GM19099 (cell line): ENCODE data around the gene MMD2.

Source experiments
- POLR2A ChIP-seq: IDR thresholded peaks from 3 replicates; pipeline ENCODE4 v1.6.1; 2011; ENCODE audit warnings: low read depth; ENCODE audit not compliant: insufficient read length; ENCODE audit errors: extremely low read depth

MMD2 gene

DNA sequence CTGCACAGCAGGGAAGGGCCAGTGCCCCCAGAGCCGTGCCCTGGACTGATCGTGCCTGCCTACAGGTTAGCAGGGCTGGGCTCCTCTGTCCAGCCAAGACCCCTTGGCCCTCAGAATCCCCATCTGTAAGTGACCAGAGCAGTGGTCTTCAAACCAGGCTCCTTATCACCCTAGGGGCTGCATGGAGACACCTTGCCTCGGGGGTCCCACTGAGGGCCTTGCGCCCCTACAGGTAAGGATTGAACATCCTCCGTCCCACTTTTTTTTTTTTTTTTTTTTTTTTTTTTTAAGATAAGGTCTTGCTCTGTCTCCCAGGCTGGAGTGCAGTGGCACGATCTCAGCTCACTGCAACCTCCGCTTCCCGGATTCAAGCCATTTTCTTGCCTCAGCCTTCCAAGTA lies 42.9 kb downstream of the MMD2 start:
- TF ChIP-seq POLR2A = no peak

DNA sequence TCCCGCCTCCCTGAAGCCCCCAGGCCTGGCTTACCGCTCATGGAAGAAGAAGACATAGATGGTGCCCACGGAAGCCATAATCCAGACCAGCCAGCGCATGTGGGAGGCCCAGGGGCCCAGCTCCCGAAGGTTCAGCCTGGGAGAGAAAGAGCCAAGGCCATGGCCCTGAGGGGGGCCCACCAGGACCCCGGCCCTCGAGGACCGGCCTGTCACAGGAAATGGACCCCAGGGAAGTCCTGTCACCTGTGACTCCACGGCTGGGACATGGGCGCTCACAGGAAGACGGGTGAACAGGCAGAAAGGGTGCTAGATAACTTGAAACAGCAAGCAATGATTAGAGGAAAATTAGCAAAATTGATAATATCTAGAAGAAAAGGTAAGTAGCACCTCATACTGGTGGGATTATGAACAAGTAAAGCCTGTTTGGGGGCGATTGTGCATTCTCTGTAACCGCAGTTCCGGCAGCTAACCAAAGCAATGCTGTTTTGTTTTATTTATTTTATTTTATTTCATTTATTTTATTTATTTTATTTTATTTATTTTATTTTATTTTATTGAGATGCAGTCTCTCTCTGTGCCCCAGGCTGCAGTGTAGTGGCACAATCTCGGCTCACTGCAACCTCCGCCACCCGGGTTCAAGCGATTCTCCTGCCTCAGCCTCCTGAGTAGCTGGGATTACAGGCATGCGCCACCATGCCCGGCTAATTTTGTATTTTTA lies 47.7 kb downstream of the MMD2 start:
- TF ChIP-seq POLR2A = no peak

DNA sequence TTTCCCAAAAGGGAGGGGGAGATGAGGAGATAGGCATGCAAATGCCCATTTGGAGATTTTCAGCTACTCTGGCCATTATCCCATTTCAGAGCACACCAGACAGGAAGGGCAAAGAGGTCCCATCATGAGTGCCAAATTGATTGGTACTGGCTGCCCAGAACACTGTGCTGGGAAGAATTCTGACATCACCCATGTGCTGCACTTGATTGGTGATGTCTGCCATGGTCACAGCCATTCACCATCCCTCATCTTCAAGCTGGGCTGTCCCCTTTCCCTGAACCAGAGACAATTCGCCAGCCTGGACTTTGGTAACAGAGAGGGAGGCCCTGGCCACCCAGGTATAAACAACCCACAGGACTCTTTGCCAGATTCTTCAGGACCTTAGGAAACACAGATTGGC lies 52.3 kb downstream of the MMD2 start:
- TF ChIP-seq POLR2A = no peak

DNA sequence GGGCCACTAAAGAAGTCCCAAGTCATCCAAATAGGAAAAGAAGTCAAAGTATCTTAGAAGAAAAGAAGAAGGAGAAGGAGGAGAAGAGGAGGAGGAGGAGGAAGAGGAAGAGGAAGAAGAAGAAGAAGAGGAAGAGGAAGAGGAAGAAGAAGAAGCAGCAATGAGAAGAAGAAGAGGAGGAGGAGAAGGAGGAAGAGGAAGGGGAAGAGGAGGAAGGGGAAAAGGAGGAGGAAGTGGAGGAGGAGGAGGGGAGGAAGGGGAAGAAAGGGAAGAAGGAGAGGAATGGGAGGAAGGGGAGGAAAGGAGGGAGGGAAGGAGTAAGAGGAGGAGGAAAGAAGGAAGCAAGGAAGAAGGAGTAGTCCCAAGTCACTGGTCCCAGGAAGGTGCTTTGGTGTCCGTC lies 53.8 kb downstream of the MMD2 start:
- no peak for TF ChIP-seq POLR2A

DNA sequence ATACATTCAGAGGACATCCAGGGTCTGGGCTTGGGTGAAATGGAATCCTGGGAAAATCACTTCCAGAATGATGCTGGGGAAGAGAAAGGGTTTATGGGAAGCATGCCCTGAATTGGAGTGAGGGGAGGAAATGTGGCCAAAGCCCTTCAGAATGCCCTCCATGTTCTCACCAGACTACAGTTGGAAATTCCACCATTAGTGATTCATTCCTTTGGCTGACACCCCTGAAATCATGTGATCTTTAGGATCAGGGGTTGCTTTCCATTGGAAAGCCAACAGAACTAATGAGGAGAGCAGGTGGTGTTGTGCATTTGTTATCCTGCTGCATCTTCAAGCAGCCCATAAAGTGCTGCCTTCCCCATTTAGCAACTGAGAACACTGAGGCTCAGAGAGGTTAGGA lies 54.6 kb downstream of the MMD2 start:
- TF ChIP-seq POLR2A = no peak

DNA sequence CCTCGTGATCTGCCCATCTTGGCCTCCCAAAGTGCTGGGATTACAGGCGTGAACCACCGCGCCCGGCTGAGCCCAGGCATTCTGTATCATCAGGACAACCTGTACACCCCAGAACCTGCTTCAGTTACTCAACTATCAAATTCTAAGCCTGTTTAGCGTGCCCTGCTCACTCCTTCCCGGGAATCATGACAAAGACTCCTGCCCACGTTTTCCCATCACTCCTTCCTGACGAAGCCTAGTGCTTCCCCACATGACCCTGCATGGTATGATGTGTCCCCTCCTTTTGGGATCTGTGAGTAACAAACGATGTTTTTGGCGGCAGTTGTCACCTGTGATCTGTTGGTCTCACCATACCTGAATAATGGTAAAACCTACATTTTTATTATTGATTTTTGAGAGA lies 63.2 kb downstream of the MMD2 start:
- TF ChIP-seq POLR2A = no peak

DNA sequence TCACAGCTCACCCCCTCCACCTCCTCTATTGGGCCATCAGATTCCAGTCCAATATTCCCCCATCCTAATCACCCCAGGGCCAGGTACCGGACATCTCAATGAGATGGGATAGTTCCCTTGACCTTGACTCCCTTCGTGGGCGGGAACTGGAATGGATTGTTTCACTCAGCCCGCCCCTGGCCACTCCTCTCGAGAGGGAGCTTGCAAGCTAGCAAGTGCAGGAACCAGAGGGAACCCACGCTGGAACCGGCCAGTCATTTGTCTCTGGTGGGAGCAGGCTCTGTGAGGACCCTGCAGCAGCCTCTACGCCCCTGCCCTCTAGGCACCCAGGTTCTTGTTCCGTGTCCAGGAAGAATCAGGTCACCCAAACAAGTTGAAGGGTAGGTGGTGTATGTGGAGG lies 64.5 kb downstream of the MMD2 start:
- TF ChIP-seq POLR2A = no peak

DNA sequence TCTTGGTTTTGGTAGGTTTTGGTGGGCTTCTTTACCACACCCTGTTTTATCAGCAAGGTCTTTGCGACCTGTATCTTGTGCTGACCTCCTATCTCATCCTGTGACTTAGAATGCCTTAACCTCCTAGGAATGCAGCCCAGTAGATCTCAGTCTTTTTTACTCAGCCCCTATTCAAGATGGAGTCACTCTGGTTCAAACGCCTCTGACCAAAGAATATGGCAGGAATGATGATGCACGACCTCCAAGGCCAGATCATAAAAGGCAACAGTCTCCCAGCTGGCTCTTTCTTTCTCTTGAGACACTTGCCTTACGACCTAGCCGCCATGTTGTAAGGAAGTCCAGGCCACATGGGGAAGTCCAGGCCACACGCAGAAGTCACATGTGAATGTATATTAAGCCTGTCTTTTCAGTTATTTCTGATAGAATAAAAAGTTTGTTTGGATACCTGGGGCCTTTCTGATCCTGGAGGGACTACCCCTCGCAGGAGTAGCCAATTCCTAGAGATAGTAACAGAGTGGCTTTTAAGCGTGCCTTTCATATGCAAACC lies 65.0 kb downstream of the MMD2 start:
- no peak for TF ChIP-seq POLR2A

DNA sequence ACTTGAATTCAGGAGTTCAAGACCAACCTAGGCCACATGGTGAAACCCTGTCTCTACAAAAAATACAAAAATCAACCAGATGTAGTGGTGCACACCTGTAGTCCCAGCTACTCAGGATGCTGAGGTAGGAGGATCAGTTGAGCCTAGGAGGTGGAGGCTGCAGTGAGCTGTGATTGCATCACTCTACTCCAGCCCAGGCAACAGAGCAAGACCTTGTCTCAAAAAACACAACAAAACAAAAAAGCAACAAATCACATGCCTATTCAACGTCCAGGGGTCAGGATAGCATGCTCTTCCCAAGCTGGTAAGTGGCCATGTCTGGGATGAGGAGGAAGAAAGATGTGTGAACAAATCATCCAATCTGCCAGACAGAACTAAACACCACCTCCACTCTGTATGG lies 69.3 kb downstream of the MMD2 start:
- TF ChIP-seq POLR2A = no peak

DNA sequence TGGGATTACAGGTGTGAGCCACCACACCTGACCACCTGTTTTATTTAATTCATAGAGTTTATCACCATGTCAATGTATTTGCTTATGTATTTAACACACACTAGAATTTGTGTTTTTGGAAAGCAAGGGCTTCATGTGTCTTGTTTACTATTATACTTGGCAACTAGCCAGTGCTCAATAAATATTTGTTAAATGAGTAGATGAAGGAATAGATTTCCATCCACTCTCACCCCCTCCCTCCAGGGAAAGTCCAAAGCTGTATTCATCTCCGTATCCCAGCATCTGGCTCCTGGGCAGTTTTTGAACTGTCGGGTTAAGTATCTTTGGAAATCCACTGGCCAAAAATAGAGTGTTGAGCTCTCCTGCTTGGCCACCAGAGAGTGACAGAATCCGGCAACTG lies 70.8 kb downstream of the MMD2 start:
- no peak for TF ChIP-seq POLR2A

DNA sequence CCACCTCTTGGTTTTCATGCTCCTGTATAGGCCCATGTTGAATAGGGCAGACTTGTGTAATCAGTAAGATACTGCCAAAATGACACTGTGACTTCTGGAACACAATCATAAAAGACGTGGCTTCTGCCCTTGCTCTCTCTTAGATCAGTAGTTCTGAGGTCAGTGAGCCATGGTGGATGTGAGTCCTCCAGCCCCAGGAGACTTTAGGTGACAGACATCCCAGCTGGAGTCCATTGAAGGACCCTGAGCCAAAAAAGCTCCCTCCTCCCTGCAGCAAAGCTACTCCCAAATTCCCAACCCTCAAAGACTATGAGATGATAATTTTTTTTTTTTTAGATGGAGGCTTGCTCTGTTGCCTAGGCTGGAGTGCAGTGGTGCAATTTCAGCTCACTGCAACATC lies 72.3 kb downstream of the MMD2 start:
- TF ChIP-seq POLR2A = no peak

DNA sequence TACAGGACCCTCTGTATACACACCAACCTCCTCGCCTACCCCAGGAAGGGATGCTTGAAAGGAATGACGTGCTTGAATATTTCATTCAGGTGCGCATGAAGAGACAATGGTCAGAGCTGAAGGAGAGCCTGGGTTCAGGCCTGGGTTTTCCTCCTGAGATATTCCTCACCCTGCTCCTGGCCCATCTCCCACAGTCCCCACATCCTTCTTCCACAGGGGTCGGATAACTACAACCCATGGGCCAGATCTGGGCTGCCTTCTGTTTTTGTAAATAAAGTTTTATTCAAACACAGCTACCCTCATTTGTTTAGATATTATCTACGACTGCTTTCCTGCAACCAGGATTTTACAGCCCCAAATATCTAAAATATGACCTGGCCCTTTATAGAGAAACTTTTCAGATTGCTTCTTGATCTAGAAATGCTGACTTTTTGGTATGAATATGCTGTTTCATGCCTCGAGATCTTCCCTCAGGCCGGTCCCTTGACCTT lies 73.6 kb downstream of the MMD2 start:
- TF ChIP-seq POLR2A = no peak

DNA sequence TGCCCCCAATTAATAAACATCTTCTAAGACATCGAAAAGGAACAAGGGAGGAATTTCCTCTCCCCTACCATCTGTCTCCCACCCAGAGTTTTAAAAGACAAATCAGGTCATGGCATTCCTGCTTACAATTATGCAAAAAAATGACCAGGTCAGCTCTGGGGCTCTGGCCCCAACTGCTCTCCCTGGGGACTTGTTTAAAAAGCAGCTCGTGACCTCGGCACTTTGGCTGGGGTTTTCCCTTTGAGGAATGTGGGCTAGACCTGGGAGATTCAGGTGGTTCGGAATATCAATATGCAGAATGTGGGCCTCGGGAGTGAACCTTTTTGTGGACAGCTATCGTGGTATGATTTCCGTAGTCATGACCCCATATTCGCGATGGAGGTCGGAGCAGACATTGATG lies 74.8 kb downstream of the MMD2 start:
- TF ChIP-seq POLR2A = no peak

DNA sequence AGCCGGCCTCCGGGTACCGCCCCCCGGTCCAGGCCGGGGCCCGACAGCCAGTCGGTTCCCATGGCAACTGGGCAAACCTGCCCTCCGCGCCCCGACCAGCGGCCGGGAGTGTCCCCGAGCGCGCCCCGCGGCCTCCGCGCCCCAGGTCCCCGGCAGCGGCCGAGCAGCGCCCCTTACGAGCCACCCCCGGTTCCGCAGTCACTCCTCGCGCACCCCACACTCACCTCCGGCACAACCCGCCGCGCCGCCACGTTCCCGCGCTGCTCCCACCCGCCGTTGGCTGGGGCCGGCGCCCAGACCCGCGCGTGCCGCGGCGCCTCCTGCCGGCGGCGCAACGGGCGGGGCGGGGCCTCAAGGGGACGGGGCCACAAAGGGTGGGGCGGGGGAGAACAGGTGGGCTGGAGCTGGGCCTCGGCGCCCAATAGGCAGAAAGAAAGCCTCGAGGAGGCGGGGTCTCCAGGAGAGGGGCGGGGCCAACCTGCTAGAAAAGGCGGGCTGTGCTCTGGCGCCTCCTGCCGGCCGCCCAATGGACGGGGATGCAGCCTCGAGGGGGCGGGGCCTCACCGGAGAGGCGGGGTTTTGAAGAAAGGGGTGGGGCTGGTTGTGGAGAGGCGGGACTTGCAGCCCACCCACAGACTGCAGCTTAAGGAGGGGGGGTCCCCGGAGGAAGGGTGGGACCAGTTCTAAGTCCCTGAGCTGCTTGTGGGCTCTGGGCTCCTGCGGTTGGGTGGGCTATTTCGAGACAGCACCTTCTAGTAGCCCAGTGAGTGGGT lies 75.4 kb downstream of the MMD2 start, which contains the start of gene RADIL:
RADIL (minus strand) TSS at position 345 of the 773 bp plus-strand sequence. CDS start 5,577 bp downstream, outside the sequence.
- no peak for TF ChIP-seq POLR2A

DNA sequence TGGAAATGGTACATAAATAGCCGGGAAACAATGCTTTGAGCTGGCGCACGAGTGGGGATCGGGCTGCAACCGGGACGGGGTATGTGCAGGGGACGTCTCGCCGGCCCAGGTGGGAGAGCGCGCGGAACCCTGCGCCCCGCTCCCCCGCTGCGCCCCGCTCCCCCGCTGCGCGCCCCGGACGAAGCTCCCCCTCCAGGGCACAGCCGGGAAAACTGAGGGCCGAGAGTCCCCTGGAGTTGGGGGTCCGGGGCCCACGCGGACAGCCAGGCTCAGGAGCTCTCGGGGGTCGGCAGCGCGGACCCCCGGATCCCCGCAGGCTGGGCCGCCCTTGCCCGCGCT lies 76.0 kb downstream of the MMD2 start:
- no peak for TF ChIP-seq POLR2A
